HL-60 (cell line): Measurements from ENCODE around the gene FAM89B.
"Not testable (repeated sequence)": the region's sequence is repeated elsewhere in the genome, so short reads cannot be mapped to it uniquely, and the experiment has no call there.

Source experiments
- DNase-seq, 2 experiments: peaks; one replicate each; pipeline ENCODE4 v3.0.0-alpha.2; 2010 to 2020; ENCODE audit warnings: low read depth in 1 of 2, low spot score in 1 of 2
- H3K27ac ChIP-seq: fragments of 250-450 bp; sonication (Bioruptor Pico); replicated peaks from 2 replicates; pipeline ENCODE4 v1.5.1; 2020; ENCODE audit warnings: mild to moderate bottlenecking, moderate library complexity
- H3K27me3 ChIP-seq: fragments of 250-450 bp; sonication (Bioruptor Pico); 2 replicates; pipeline ENCODE4 v1.5.1; 2021; ENCODE audit warnings: mild to moderate bottlenecking, moderate library complexity; ENCODE audit not compliant: insufficient read depth, poor library complexity, severe bottlenecking
- H3K4me3 ChIP-seq: replicated peaks from 2 replicates; pipeline ENCODE4 v1.5.1; 2011; ENCODE audit warnings: mild to moderate bottlenecking, control low read depth, low read length; ENCODE audit not compliant: insufficient read depth
- CTCF ChIP-seq: IDR thresholded peaks from one replicate; pipeline ENCODE4 v1.5.1; 2011; ENCODE audit warnings: low read length, control low read depth, inconsistent platforms; ENCODE audit not compliant: insufficient read depth
- GABPA ChIP-seq: IDR thresholded peaks from 2 replicates; pipeline ENCODE4 v1.6.1; 2012; ENCODE audit warnings: low read depth
- POLR2AphosphoS5 ChIP-seq: IDR thresholded peaks from 2 replicates; pipeline ENCODE4 v1.6.1; 2012; ENCODE audit warnings: low read depth
- REST ChIP-seq: IDR thresholded peaks from 2 replicates; pipeline ENCODE4 v1.6.1; 2012; ENCODE audit warnings: low read depth; ENCODE audit not compliant: insufficient replicate concordance
- SPI1 ChIP-seq: IDR thresholded peaks from 2 replicates; pipeline ENCODE4 v1.6.1; 2012; ENCODE audit warnings: low read depth, mild to moderate bottlenecking, borderline replicate concordance
- long read RNA-seq: library from polyadenylated mRNA; unstranded; transcript quantifications from one replicate; pipeline ENCODE4 v2.0.0, GENCODE V29; 2020

Gene FAM89B
- long read RNA-seq, partial matches to known transcripts, result 0 of 1 reads
- long read RNA-seq, other reads (novel, unspliced or antisense), result 1 of 1 reads

- peak within 1 kb of the TSS; percentile 91 for H3K27ac ChIP-seq
- TF ChIP-seq GABPA (no peak), POLR2AphosphoS5 (0 out of 2 replicates have a peak, but pooled peaks have one; percentile 40), CTCF (no peak)
- no peaks in the 10 kb centered on the region for H3K27me3 ChIP-seq
- H3K4me3 ChIP-seq, result peak within 1 kb of the TSS; percentile 100
- peak; percentile 73 to 96 for DNase-seq
These were observed at the start of gene FAM89B for GRCh38 chr11:65572356-65573051. FAM89B (plus strand) TSS chr11:65572538; CDS start chr11:65572670, 132 bp downstream.

- peak overlapping the region; percentile 15 for H3K27ac ChIP-seq
- H3K27me3 ChIP-seq, H3K4me3 ChIP-seq: not testable (repeated sequence)
- peak in 1 of 2 experiments; percentile 80 for DNase-seq
- peak; percentile 77; the same call in 1 of the 2 replicates for TF ChIP-seq SPI1
These were observed 49.4 kb upstream of the FAM89B start for GRCh38 chr11:65522718-65523630.

- not testable (repeated sequence) for H3K27me3 ChIP-seq, H3K4me3 ChIP-seq, DNase-seq
- peak overlapping the region; percentile 15 for H3K27ac ChIP-seq
These were observed 48.7 kb upstream of the FAM89B start for GRCh38 chr11:65523631-65523968.

- H3K27ac ChIP-seq, result no peak overlapping the region
These were observed 48.2 kb upstream of the FAM89B start for GRCh38 chr11:65524014-65524740.

More at GRCh38 chr11:65524014-65524740, 48.2 kb upstream of the FAM89B start:
- TF ChIP-seq GABPA (no peak), REST (no peak), SPI1 (no peak), POLR2AphosphoS5 (no peak), CTCF (no peak)
- DNase-seq, result no peak
- H3K4me3 ChIP-seq, result no peak overlapping the region
- H3K27me3 ChIP-seq, result no peaks in the 10 kb centered on the region
